C4-2B (cell line): ENCODE measurements around the gene MBOAT2.

ENCODE experiments used
- ZFX ChIP-seq: fragments of 450-650 bp; IDR thresholded peaks from 2 replicates; pipeline ENCODE4 v1.6.1; 2017
- TF ChIP-seq, protein P1 (sequence below): fragments of 450-650 bp; conservative IDR thresholded peaks from 2 replicates; pipeline ENCODE4 v1.5.1; 2017; ENCODE audit warnings: mild to moderate bottlenecking

DNA sequence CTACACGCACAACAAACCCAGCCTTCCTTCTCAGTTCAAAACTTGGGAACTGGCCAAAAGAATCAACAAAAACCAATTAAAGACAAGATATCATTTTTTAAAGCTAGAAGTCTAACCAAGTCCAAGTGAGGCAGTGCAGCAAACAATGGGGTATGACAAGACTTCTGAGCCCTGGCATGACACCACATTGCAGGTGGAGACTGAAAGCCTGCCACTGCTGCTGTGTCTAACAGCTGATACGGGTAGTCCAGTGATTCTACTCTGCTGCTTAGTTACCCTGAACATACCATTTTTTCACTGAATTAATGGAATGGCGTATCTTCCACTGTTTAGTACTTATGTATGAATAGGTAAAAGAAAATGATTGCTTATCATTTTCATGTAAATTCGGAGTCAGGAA is 118.7 kb downstream of the MBOAT2 start:
- TF ChIP-seq, protein P1, sequence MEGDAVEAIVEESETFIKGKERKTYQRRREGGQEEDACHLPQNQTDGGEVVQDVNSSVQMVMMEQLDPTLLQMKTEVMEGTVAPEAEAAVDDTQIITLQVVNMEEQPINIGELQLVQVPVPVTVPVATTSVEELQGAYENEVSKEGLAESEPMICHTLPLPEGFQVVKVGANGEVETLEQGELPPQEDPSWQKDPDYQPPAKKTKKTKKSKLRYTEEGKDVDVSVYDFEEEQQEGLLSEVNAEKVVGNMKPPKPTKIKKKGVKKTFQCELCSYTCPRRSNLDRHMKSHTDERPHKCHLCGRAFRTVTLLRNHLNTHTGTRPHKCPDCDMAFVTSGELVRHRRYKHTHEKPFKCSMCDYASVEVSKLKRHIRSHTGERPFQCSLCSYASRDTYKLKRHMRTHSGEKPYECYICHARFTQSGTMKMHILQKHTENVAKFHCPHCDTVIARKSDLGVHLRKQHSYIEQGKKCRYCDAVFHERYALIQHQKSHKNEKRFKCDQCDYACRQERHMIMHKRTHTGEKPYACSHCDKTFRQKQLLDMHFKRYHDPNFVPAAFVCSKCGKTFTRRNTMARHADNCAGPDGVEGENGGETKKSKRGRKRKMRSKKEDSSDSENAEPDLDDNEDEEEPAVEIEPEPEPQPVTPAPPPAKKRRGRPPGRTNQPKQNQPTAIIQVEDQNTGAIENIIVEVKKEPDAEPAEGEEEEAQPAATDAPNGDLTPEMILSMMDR = no peak
- TF ChIP-seq ZFX = no peak
